ENCODE measurements around the gene RHOD. TPM values are rescaled to one million over a fixed set of nuclear protein-coding genes. Genes with fewer than 3 reads are reported as not detected.

The RHOD gene
- total and polyA plus RNA-seq, 2 of the 8 experiments (the other 6 are each of a cell fraction or from before 2014, with no cell fraction given), result 12.1 to 17.6 TPM

DNA sequence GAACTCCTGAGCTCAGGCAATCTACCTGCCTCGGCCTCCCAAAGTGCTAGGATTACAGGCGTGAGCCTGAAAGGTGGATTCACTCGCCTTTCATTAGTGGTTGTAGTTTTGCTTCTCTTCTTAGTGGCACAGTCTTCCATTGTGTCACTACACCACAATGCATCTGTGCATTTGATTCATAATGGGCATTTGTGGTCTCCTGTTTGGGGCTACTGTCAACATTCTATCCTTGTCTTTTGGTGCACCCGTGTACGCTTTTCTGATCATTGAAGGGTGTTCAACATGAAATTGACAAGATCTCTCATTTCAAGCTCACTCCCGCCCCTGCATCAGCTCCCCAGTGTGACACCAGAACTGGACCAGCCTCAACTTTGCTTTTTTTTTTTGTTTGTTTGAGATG, 35.7 kb upstream of the RHOD start:
- DNase-seq (ENCODE audit: low read depth in 1 of 2, low spot score in 2 of 2) (no peak), FAIRE-seq (no peak)
- Histone ChIP-seq H3K4me3 (ENCODE audit: extremely low read depth in 1 of 4, insufficient read depth in 2 of 4, low read depth in 3 of 4, low read length in 4 of 4) (no peak overlapping the region), H2BK15ac (ENCODE audit: low read length) (no peak overlapping the region), H4K20me1 (replicated peaks in 1 of 2; ENCODE audit: control insufficient read depth in 1 of 2, insufficient read depth in 2 of 2, low read length in 2 of 2) (peaks cover 0 to 3% of the 10 kb centered on the region in 2 experiments), H3K4me1 (replicated peaks in 1 of 4; ENCODE audit: control insufficient read depth in 3 of 4, insufficient read depth in 4 of 4, low read length in 3 of 4) (peaks cover 2 to 9% (median 7%) of the 10 kb centered on the region in 4 experiments; a peak in 6 of 7 replicates), H3K79me1 (ENCODE audit: low read depth, low read length) (no peaks in the 10 kb centered on the region), H3K9me3 (ENCODE audit: insufficient read depth in 2 of 2, low read depth in 1 of 2, low read length in 1 of 2) (peaks cover 3 to 4% of the 10 kb centered on the region in 2 experiments; a peak in 2 of 4 replicates), H2BK5ac (ENCODE audit: low read depth, low read length) (no peak overlapping the region), H4K5ac (ENCODE audit: insufficient read length, low read depth, low read length) (no peak overlapping the region), H3K4ac (replicated peaks; ENCODE audit: insufficient read length, low read depth, low read length) (no peak overlapping the region), H3K56ac (replicated peaks; ENCODE audit: insufficient read length, low read depth, low read length) (no peak overlapping the region), H2AFZ (ENCODE audit: low read length) (no peak overlapping the region), H3K23ac (ENCODE audit: insufficient read length) (no peak overlapping the region), H3K27ac (ENCODE audit: low read depth, low read length) (no peak overlapping the region), H2BK12ac (ENCODE audit: low read depth, low read length) (no peak overlapping the region; the same call in 1 of the 2 replicates), H4K8ac (ENCODE audit: extremely low read depth, insufficient read depth, low read length) (peak overlapping the region; percentile 59; the same call in 1 of the 2 replicates), H3K36me3 (ENCODE audit: control insufficient read depth in 2 of 4, insufficient read depth in 4 of 4, low read length in 3 of 4) (no peaks in the 10 kb centered on the region), H3K23me2 (ENCODE audit: low read depth, low read length) (peaks cover 7% of the 10 kb centered on the region), H3K4me2 (ENCODE audit: insufficient read depth in 1 of 2, low read depth in 2 of 2, low read length in 2 of 2) (no peak overlapping the region), H3K14ac (ENCODE audit: insufficient read length) (no peak overlapping the region), H2AK5ac (ENCODE audit: low read depth, low read length) (no peak overlapping the region), H3K18ac (ENCODE audit: extremely low read depth, low read length) (no peak overlapping the region), H2BK120ac (replicated peaks; ENCODE audit: low read depth, low read length) (no peak overlapping the region), H3K9ac (replicated peaks in 1 of 4; ENCODE audit: extremely low read depth in 1 of 4, low read depth in 3 of 4, low read length in 3 of 4) (no peak overlapping the region), H4K91ac (replicated peaks; ENCODE audit: insufficient read length, low read length) (no peak overlapping the region), H3K79me2 (ENCODE audit: control insufficient read depth in 1 of 2, insufficient read depth in 2 of 2, low read length in 2 of 2) (no peaks in the 10 kb centered on the region), H3K27me3 (replicated peaks in 1 of 4; ENCODE audit: control insufficient read depth in 3 of 4, extremely low read depth in 1 of 4, insufficient read depth in 3 of 4, low read length in 3 of 4) (peaks cover 24 to 37% (median 29%) of the 10 kb centered on the region in 4 experiments), H2BK20ac (ENCODE audit: low read length) (0 out of 2 replicates have a peak overlapping the region, but pooled peaks have one; percentile 32)
- POLR2A ChIA-PET (ENCODE audit: partially characterized antibody), result interaction anchor here (1.6 to 2.1 kb wide), 2 partner anchors 14 to 163 kb away, joined by 5 to 6 read pairs; no protein-coding TSS in a partner anchor
- TF ChIP-seq CTBP2 (IDR thresholded peaks at IDR 0.05; ENCODE audit: borderline replicate concordance, insufficient read depth, insufficient read length, low read length) (no peak), SAP30 (IDR thresholded peaks at IDR 0.05; ENCODE audit: insufficient read depth, insufficient replicate concordance, low read length) (no peak)
- 94% methylated on average over 6 of the region's 6 CpGs; no CpG with 5 or more reads in 1 of the 2 experiments for WGBS, 2 experiments (ENCODE audit: extremely low coverage in 1 of 2, insufficient coverage in 1 of 2, insufficient read length in 1 of 2, insufficient replicate concordance in 2 of 2, low coverage in 1 of 2, low lambda C conversion rate in 2 of 2, missing lambda C conversion rate in 1 of 2)
- CTCF ChIA-PET (ENCODE audit: partially characterized antibody), result interaction anchor here (0.7 to 4.3 kb wide), 20 partner anchors 10 to 349 kb away, joined by 3 to 32 read pairs (median 6); partner anchors contain the start of gene C11orf86

All from H1 (cell line).